OCI-LY1 (cell line): ENCODE data around the gene DMAC2L.
"Not testable (repeated sequence)": the region's sequence is repeated elsewhere in the genome, so short reads cannot be mapped to it uniquely, and the experiment has no call there.

Experiments
- H2AFZ ChIP-seq: fragments of 200-600 bp; sonication (generic), shearing (Covaris generic); 2 replicates; pipeline ENCODE4 v1.6.0; 2014; ENCODE audit warnings: antibody characterized with exemption, mild to moderate bottlenecking, low read length
- H3F3A ChIP-seq: fragments of 200-600 bp; sonication (generic), shearing (Covaris generic); 2 replicates; pipeline ENCODE4 v1.6.0; 2014; ENCODE audit warnings: mild to moderate bottlenecking, antibody characterized with exemption, low read length, moderate library complexity; ENCODE audit not compliant: insufficient read depth
- H3K27ac ChIP-seq: fragments of 200-600 bp; sonication (generic); 2 replicates; pipeline ENCODE4 v1.5.1; 2014; ENCODE audit warnings: low read length, mixed run types, mild to moderate bottlenecking, low read depth; ENCODE audit not compliant: poor library complexity, severe bottlenecking
- H3K27me3 ChIP-seq: fragments of 200-600 bp; sonication (generic); 2 replicates; pipeline ENCODE4 v1.6.0; 2014; ENCODE audit warnings: antibody characterized with exemption, mild to moderate bottlenecking, low read length, moderate library complexity; ENCODE audit not compliant: insufficient read depth
- H3K36me3 ChIP-seq: fragments of 200-600 bp; sonication (generic); 2 replicates; pipeline ENCODE4 v1.6.1; 2014; ENCODE audit warnings: mild to moderate bottlenecking, antibody characterized with exemption, low read length, moderate library complexity, mixed read lengths; ENCODE audit not compliant: insufficient read depth
- H3K4me1 ChIP-seq: fragments of 200-600 bp; sonication (generic); 2 replicates; pipeline ENCODE4 v1.5.1; 2014; ENCODE audit warnings: mild to moderate bottlenecking, low read length, moderate library complexity; ENCODE audit not compliant: insufficient read depth, severe bottlenecking
- H3K4me2 ChIP-seq: fragments of 200-600 bp; sonication (generic), shearing (Covaris generic); 2 replicates; pipeline ENCODE4 v1.6.1; 2014; ENCODE audit warnings: low read length
- H3K4me3 ChIP-seq: fragments of 200-600 bp; sonication (generic); 2 replicates; pipeline ENCODE4 v1.5.1; 2014; ENCODE audit warnings: low read length, low read depth, mild to moderate bottlenecking, mixed read lengths; ENCODE audit not compliant: poor library complexity, severe bottlenecking
- H3K79me2 ChIP-seq: fragments of 200-600 bp; shearing (Covaris generic); 2 replicates; pipeline ENCODE4 v1.6.1; 2016; ENCODE audit warnings: mixed run types, low read length, mixed read lengths; ENCODE audit not compliant: insufficient read depth
- H3K9ac ChIP-seq: fragments of 200-600 bp; sonication (generic), shearing (Covaris generic); 2 replicates; pipeline ENCODE4 v1.6.1; 2014; ENCODE audit warnings: mild to moderate bottlenecking, low read length, mixed read lengths
- H3K9me2 ChIP-seq: fragments of 200-600 bp; sonication (generic), shearing (Covaris generic); 2 replicates; pipeline ENCODE4 v1.6.1; 2014; ENCODE audit warnings: low read depth, mild to moderate bottlenecking, low read length, mixed read lengths
- H3K9me3 ChIP-seq: fragments of 200-600 bp; shearing (Covaris generic); 2 replicates; pipeline ENCODE4 v1.6.1; 2014; ENCODE audit warnings: low read length, mixed read lengths
- H4K20me1 ChIP-seq: fragments of 200-600 bp; sonication (generic), shearing (Covaris generic); 2 replicates; pipeline ENCODE4 v1.6.0; 2016; ENCODE audit warnings: mild to moderate bottlenecking, low read length; ENCODE audit not compliant: insufficient read depth
- CTCF ChIP-seq: fragments of 200-600 bp; sonication (generic), shearing (Covaris generic); IDR thresholded peaks from 2 replicates; pipeline ENCODE4 v1.5.1; 2017; ENCODE audit warnings: mild to moderate bottlenecking, antibody characterized with exemption, low read length, moderate library complexity, mixed read lengths
- EZH2 ChIP-seq: fragments of 200-600 bp; sonication (generic), shearing (Covaris generic); IDR thresholded peaks from 2 replicates; pipeline ENCODE4 v1.8.0; 2017; ENCODE audit warnings: borderline replicate concordance, mixed run types, mild to moderate bottlenecking, antibody characterized with exemption, low read length, moderate library complexity, mixed read lengths

Gene DMAC2L

DNA sequence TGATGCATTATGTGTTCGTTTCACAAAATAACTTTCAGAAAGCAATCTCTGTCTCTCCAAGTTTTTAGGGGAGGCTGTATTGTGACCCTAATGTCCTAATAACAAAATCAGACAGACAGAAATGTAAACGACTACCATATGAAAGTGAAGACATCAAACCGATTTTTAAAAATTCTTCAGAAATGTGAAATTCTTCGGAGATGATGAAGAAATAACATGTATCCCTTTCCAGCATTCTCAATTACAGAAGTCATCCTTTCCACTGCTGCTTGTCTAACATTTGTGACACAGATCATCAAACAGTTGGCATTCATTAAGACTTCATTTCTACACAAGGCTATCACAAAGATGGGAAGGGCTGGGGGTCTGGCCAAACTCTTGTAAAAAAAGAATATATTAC is 41.0 kb downstream of the DMAC2L start:
- Histone ChIP-seq H3K4me3 (no peak overlapping the region), H3K27ac (no peak overlapping the region), H3K27me3 (no peaks in the 10 kb centered on the region), H3K9me3 (no peaks in the 10 kb centered on the region), H3K79me2 (no peaks in the 10 kb centered on the region), H3F3A (no peaks in the 10 kb centered on the region), H4K20me1 (no peaks in the 10 kb centered on the region), H3K9me2 (no peaks in the 10 kb centered on the region), H2AFZ (no peak overlapping the region), H3K4me2 (no peak overlapping the region), H3K36me3 (no peaks in the 10 kb centered on the region), H3K9ac (no peak overlapping the region), H3K4me1 (no peaks in the 10 kb centered on the region)
- TF ChIP-seq CTCF = no peak
- TF ChIP-seq EZH2 = no peak

DNA sequence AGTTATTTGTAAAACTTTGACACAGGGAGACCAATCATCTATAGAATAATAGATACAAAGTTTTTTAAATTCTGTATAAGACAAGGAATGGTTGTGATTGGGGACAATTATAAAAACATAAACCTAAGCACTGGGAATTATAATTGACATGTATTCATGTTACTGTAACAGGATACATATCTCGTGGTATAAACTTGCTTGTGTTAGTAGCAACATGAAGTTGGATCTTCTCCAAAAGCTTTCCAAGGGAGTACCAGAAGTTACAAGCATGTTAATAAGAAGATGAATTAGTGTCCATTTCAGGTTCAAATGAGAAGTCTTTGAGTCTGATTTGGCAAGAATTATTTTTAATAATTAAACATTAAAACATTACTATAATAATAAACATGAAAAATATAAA is 42.4 kb downstream of the DMAC2L start:
- Histone ChIP-seq H2AFZ (no peak overlapping the region), H3K9me3 (no peaks in the 10 kb centered on the region), H3K79me2 (no peaks in the 10 kb centered on the region), H4K20me1 (no peaks in the 10 kb centered on the region), H3K27ac (no peak overlapping the region), H3K27me3 (no peaks in the 10 kb centered on the region), H3K9me2 (no peaks in the 10 kb centered on the region), H3K4me2 (no peak overlapping the region), H3F3A (no peaks in the 10 kb centered on the region), H3K36me3 (no peaks in the 10 kb centered on the region), H3K9ac (no peak overlapping the region), H3K4me3 (no peak overlapping the region), H3K4me1 (no peaks in the 10 kb centered on the region)
- TF ChIP-seq CTCF (no peak), EZH2 (no peak)

- Histone ChIP-seq H3K27me3 (no peaks in the 10 kb centered on the region), H3K9me2 (no peaks in the 10 kb centered on the region), H3K4me1 (no peaks in the 10 kb centered on the region), H4K20me1 (no peaks in the 10 kb centered on the region), H3K9me3 (no peaks in the 10 kb centered on the region), H2AFZ (no peak overlapping the region), H3K9ac (no peak overlapping the region), H3K27ac (no peak overlapping the region), H3K36me3 (no peaks in the 10 kb centered on the region), H3K4me3 (no peak overlapping the region), H3F3A (no peaks in the 10 kb centered on the region), H3K4me2 (no peak overlapping the region), H3K79me2 (no peaks in the 10 kb centered on the region)
- TF ChIP-seq CTCF = no peak
- no peak for TF ChIP-seq EZH2
Measured at GRCh38 chr14:50355692-50356091, 43.6 kb downstream of the DMAC2L start.

DNA sequence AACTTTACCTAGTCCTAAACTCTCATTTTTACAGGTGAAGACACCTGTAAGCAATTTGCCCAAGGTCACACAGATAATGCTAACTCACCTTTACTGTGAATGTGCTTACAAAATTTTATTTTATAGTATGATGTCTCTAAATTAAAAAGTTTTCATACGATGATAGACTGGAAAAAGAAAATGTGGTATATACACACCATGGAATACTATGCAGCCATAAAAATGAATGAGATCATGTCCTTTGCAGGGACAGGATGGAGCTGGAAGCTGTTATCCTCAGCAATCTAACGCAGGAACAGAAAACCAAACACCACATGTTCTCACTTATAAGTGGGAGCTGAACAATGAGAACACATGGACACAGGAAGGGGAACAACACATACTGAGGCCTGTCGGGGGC is 44.2 kb downstream of the DMAC2L start:
- not testable (repeated sequence) for H3K9me2 ChIP-seq, H3K36me3 ChIP-seq, H3K4me2 ChIP-seq, H3K4me3 ChIP-seq, H3K27ac ChIP-seq, H3K27me3 ChIP-seq, H3F3A ChIP-seq, H3K9me3 ChIP-seq, H3K79me2 ChIP-seq, H3K4me1 ChIP-seq, H3K9ac ChIP-seq, H2AFZ ChIP-seq, H4K20me1 ChIP-seq
